Muscle of leg (tissue), 11 donors: Measurements from ENCODE around the gene FAM32A. TPM values are rescaled to one million over a fixed set of nuclear protein-coding genes. Genes with fewer than 3 reads are reported as not detected.
"Not testable (repeated sequence)": the region's sequence is repeated elsewhere in the genome, so short reads cannot be mapped to it uniquely, and the experiment has no call there.

Experiments
- DNase-seq: peaks from one replicate; pipeline ENCODE4 v3.0.0; 2013
- H3K27ac ChIP-seq: one replicate; pipeline ENCODE4 v1.5.1; 2013; ENCODE audit warnings: mild to moderate bottlenecking, low read length, control low read depth
- H3K27me3 ChIP-seq: one replicate; pipeline ENCODE4 v1.6.1; 2013; ENCODE audit warnings: low read length; ENCODE audit not compliant: control insufficient read depth, insufficient read depth
- H3K36me3 ChIP-seq: one replicate; pipeline ENCODE4 v1.6.1; 2013; ENCODE audit warnings: low read length; ENCODE audit not compliant: control insufficient read depth, insufficient read depth
- H3K4me1 ChIP-seq: one replicate; pipeline ENCODE4 v1.6.1; 2013; ENCODE audit warnings: low read length; ENCODE audit not compliant: control insufficient read depth, insufficient read depth
- H3K4me3 ChIP-seq: one replicate; pipeline ENCODE4 v1.5.1; 2013; ENCODE audit warnings: low read length, control low read depth
- H3K9me3 ChIP-seq: replicated peaks from 2 replicates; pipeline ENCODE4 v1.6.1; 2013; ENCODE audit warnings: low read depth, low read length; ENCODE audit not compliant: control insufficient read depth
- WGBS: methylation state at CpG from one replicate; pipeline ENCODE4 v1.1.5; 2013; ENCODE audit warnings: missing lambda C conversion rate; ENCODE audit not compliant: insufficient coverage; 5-methylcytosine and 5-hydroxymethylcytosine counted together
- polyA plus RNA-seq, 8 donors: library from polyadenylated mRNA; unstranded; fragments of 120-200 nt; gene quantifications; one replicate each; pipeline versions ENCODE4 v1.2.1 to v1.2.3, GENCODE V29; 2013; ENCODE audit warnings: inconsistent platforms in 1 of 8, low replicate concordance in 1 of 8; ENCODE audit not compliant: insufficient read length in 8 of 8, insufficient read depth in 1 of 8
- total RNA-seq: library from RNA; stranded (reverse); fragments of 120-200 nt; gene quantifications from one replicate; pipeline ENCODE4 v1.2.4, GENCODE V29; 2013

FAM32A gene
- total and polyA plus RNA-seq, 9 donors: 56.6 to 89.9 (median 72.6) TPM

GRCh38 chr19:16160943-16161560 lies 24.2 kb upstream of the FAM32A start:
- Histone ChIP-seq H3K4me3 (no peak overlapping the region), H3K36me3 (no peaks in the 10 kb centered on the region), H3K27ac (no peak overlapping the region), H3K4me1 (no peaks in the 10 kb centered on the region), H3K27me3 (no peaks in the 10 kb centered on the region), H3K9me3 (no peaks in the 10 kb centered on the region)
- 75% methylated on average over 3 of the region's 14 CpGs for WGBS
- no peak for DNase-seq

- no peaks in the 10 kb centered on the region for H3K4me1 ChIP-seq
- WGBS: 83% methylated on average over 1 of the region's 3 CpGs
- no peak overlapping the region for H3K4me3 ChIP-seq
- no peak overlapping the region for H3K27ac ChIP-seq
- no peak for DNase-seq
- H3K36me3 ChIP-seq: no peaks in the 10 kb centered on the region
- H3K9me3 ChIP-seq: no peaks in the 10 kb centered on the region
- H3K27me3 ChIP-seq: no peaks in the 10 kb centered on the region
These were observed 23.4 kb upstream of the FAM32A start for GRCh38 chr19:16161840-16162239.

DNA sequence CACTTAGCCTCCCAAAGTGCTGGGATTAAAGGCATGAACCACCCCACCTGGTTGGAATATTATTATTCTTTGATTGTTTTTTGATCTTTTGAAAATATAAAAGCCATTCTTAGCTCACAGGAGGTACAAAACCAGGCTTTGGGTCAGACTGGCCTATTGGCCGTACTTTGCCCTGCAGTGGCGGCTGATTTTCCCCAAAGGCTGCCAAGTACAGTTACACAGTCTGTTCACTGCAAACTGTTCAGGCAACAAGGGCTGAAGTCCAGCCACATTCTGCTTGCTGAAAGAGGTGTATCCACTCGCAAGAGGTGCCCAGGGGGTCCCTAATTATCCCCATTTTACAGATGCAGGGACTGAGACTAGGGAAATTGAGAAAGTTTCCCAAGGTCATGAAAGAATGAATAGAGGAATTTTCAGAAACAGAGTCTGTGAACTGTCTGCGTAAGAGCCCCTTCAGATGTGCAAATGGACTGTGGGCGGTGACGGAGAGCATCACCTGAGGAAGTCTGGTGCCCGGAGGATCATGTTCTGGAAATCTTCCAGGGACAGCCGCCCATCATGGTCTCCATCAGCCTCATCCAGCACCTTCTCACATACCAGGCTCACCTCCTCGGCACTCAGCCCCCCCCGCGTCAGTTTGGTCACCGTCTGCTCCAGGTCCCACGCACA lies 20.9 kb upstream of the FAM32A start:
- H3K4me3 ChIP-seq: no peak overlapping the region
- no peaks in the 10 kb centered on the region for H3K27me3 ChIP-seq
- no peaks in the 10 kb centered on the region for H3K36me3 ChIP-seq
- H3K9me3 ChIP-seq: no peaks in the 10 kb centered on the region
- no peaks in the 10 kb centered on the region for H3K4me1 ChIP-seq
- 82% methylated on average over 7 of the region's 13 CpGs for WGBS
- H3K27ac ChIP-seq: no peak overlapping the region
- no peak for DNase-seq

- no peak for DNase-seq
- WGBS: no CpG with 5 or more reads among the region's 1 CpG
- no peak overlapping the region for H3K27ac ChIP-seq
- no peaks in the 10 kb centered on the region for H3K4me1 ChIP-seq
- H3K4me3 ChIP-seq: no peak overlapping the region
- no peaks in the 10 kb centered on the region for H3K27me3 ChIP-seq
- H3K36me3 ChIP-seq: no peaks in the 10 kb centered on the region
- no peaks in the 10 kb centered on the region for H3K9me3 ChIP-seq
These were observed 18.8 kb upstream of the FAM32A start for GRCh38 chr19:16166417-16166816.

GRCh38 chr19:16167055-16167454 lies 18.2 kb upstream of the FAM32A start:
- no peak overlapping the region for H3K4me3 ChIP-seq
- no peak for DNase-seq
- no peaks in the 10 kb centered on the region for H3K27me3 ChIP-seq
- 100% methylated on average over 2 of the region's 5 CpGs for WGBS
- H3K27ac ChIP-seq: no peak overlapping the region
- no peaks in the 10 kb centered on the region for H3K9me3 ChIP-seq
- no peaks in the 10 kb centered on the region for H3K36me3 ChIP-seq
- no peaks in the 10 kb centered on the region for H3K4me1 ChIP-seq

GRCh38 chr19:16168465-16169081 lies 16.6 kb upstream of the FAM32A start:
- no peak for DNase-seq
- no peak overlapping the region for H3K4me3 ChIP-seq
- no peaks in the 10 kb centered on the region for H3K4me1 ChIP-seq
- H3K27me3 ChIP-seq: no peaks in the 10 kb centered on the region
- H3K36me3 ChIP-seq: no peaks in the 10 kb centered on the region
- no peaks in the 10 kb centered on the region for H3K9me3 ChIP-seq
- H3K27ac ChIP-seq: no peak overlapping the region
- no CpG with 5 or more reads among the region's 2 CpGs for WGBS

GRCh38 chr19:16170134-16170533 lies 15.1 kb upstream of the FAM32A start:
- no peak overlapping the region for H3K4me3 ChIP-seq
- H3K36me3 ChIP-seq: no peaks in the 10 kb centered on the region
- DNase-seq: no peak
- no peaks in the 10 kb centered on the region for H3K9me3 ChIP-seq
- H3K27ac ChIP-seq: no peak overlapping the region
- H3K27me3 ChIP-seq: no peaks in the 10 kb centered on the region
- WGBS: no CpG with 5 or more reads among the region's 1 CpG
- no peaks in the 10 kb centered on the region for H3K4me1 ChIP-seq

DNA sequence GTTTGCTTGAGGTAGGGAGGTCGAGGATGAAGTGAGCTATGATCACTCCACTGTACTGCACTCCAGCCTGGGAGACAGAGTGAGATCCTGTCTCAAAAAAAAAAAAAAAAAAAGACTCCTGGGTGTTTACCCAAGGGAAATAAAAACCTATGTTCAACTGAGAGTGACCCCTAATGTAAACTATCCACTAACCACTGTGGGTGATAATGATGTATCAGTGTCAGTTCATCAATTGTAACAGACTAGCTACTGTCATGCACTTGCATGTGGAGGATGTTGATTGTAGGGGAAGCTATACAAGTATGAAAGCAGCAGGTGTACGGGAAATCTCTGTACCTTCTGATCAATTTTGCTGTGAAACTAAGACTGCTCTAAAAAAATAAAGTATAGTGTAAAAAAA lies 9.3 kb upstream of the FAM32A start:
- H3K9me3 ChIP-seq: peaks cover 5% of the 10 kb centered on the region
- WGBS: no CpG with 5 or more reads among the region's 2 CpGs
- no peaks in the 10 kb centered on the region for H3K36me3 ChIP-seq
- H3K27ac ChIP-seq: no peak overlapping the region
- H3K27me3 ChIP-seq: no peaks in the 10 kb centered on the region
- no peak overlapping the region for H3K4me3 ChIP-seq
- H3K4me1 ChIP-seq: no peaks in the 10 kb centered on the region
- no peak for DNase-seq

DNA sequence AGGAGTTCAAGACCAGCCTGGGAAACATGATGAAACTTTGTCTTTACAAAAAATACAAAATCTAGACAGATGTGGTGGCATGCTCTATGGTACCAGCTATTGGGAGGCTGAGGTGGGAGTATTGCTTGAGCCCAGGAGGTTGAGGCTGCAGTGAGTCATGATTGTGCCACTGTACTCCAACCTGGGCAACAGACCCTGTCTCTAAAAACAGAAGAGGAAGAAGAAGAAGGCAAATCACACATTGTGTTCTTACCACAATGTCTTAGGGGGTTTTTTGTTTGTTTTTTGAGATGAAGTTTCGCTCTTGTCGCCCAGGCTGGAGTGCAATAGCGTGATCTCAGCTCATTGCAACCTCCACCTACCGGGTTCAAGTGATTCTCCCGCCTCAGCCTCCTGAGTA lies 6.3 kb upstream of the FAM32A start:
- H3K27ac ChIP-seq, H3K9me3 ChIP-seq, H3K4me3 ChIP-seq, DNase-seq, H3K27me3 ChIP-seq, H3K4me1 ChIP-seq, H3K36me3 ChIP-seq: not testable (repeated sequence)
- 80% methylated on average over 1 of the region's 5 CpGs for WGBS

- Histone ChIP-seq H3K4me3 (no peak overlapping the region), H3K9me3 (peaks cover 2% of the 10 kb centered on the region), H3K36me3 (no peaks in the 10 kb centered on the region), H3K4me1 (peaks cover 3% of the 10 kb centered on the region), H3K27me3 (no peaks in the 10 kb centered on the region), H3K27ac (no peak overlapping the region)
- WGBS: 44% methylated on average over 1 of the region's 4 CpGs
- peak; percentile 84 for DNase-seq
These were observed 4.6 kb upstream of the FAM32A start for GRCh38 chr19:16180611-16181010.
